GM19239 (cell line): Measurements from ENCODE around the gene EXOC4.

Experiments used
- DNase-seq: peaks from one replicate; pipeline ENCODE4 v3.0.0; 2011; ENCODE audit warnings: low spot score; ENCODE audit not compliant: insufficient read length
- FAIRE-seq: peaks from 2 replicates; lab custom pipeline; 2011; peaks lifted over from hg19 to GRCh38; lab: Jason Lieb, UNC

Gene EXOC4

DNA sequence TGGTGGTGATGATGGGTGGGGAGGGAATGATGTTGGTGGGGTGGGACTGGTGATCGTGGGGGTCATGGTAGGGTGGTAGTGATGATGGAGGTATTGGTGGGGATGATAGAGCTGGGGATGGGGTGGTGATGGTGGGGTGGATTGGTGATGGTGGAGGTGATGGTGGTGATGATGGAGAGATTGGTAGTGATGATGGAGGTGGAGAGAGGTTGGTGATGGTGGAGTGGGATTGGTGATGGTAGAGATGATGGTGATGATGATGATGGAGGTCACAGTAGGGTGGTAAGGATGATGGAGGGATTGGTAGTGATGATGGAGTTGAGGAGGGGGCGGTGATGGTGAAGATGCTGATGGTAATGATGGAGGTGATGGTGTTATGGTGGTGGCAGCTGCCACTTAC is 155.3 kb downstream of the EXOC4 start:
- FAIRE-seq = no peak
- no peak for DNase-seq

DNA sequence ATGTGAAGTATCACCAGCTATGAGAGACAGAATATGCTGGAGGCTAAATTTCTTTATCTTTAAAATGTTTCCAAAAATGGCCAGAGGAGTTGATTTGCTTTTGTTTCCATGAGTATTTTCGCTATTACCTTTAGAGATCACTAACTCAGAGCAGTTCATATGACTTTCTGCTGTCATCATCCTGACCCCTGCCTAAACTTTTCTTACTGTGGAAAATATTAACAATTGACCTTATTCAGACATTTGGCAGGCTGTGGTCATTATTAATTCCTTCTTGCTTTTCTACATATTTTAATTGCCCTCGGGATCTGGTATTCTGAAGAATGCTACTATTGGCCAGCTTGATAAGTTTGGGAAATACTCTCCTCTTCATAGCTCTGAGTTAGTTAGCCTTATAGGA is 156.5 kb downstream of the EXOC4 start:
- no peak for FAIRE-seq
- no peak for DNase-seq

DNA sequence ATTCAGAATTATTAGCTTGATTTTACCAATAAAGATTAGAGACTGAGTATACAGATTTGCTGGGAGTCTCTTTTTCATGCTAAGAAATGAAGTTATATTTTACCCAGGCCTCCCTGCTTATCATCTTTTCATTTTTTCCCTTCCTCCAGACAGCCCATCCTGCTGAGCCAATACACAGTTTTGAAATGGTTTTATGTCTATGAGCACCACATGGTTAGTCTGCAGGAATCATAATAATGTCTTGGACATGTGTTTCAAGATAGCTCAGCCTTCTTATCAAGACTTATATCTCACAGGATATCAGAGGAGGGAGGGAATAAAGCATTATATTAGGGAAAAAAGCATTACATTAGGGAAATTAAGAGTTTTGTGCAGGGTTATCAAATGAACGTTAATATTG is 157.1 kb downstream of the EXOC4 start:
- no peak for FAIRE-seq

DNA sequence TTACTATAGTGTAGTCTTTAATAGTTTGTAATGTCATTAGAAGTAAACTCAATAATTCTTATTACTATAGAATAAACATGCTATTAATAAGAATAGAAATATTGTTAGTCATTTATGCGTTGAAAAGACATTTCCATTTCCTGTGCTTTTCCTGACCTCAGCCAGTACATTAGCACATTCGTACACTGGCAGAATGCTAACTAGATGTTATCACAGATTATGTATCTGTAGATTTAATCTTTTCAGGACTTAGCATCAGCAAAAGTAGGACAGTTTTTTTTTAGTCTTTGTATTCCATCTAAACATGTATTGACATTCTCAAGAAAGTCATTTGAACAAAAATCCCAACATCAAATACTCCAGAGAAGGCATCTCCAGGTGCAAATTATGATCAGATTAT is 158.5 kb downstream of the EXOC4 start:
- no peak for FAIRE-seq
- DNase-seq = no peak

More for the DNA sequence above, 157.1 kb downstream of the EXOC4 start:
- no peak for DNase-seq

DNA sequence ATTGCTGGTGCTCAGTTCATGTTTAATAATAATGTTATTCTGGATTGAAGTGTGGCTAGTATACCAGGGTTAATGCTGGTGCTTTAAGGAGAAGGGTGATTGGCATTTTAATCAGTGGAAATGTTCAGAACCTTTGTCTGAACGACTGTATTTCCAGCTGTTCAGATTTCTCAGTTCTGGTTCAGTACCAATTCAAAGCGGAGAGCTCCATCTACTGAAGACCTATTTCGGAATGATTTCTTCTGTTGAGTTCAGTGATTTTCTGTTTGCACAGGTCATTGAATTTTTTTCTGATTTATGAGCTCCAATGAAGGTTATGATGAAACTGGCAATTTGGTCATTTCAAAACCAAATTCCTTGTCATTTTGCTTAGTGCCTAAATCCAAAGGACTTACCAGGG is 160.1 kb downstream of the EXOC4 start:
- no peak for FAIRE-seq
- no peak for DNase-seq

DNA sequence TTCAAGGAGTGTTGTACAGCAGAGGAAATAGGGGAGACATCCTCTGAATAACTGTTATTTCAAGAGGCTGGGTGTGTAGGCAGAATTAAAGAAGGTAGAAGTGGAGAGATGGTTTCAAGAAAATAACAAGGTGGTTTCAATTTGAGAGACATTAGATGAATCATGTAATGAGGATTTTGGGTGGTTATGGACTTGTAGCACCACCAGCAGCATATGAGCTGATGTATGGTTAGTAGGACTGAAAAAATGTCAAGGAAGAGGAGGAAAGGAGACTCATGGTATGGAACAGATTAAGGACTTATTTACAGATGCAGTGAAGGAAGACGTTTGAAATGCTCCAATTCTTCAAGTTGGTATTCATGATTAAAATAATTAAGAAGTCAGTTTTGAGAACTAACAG is 166.2 kb downstream of the EXOC4 start:
- DNase-seq (no peak), FAIRE-seq (no peak)

DNA sequence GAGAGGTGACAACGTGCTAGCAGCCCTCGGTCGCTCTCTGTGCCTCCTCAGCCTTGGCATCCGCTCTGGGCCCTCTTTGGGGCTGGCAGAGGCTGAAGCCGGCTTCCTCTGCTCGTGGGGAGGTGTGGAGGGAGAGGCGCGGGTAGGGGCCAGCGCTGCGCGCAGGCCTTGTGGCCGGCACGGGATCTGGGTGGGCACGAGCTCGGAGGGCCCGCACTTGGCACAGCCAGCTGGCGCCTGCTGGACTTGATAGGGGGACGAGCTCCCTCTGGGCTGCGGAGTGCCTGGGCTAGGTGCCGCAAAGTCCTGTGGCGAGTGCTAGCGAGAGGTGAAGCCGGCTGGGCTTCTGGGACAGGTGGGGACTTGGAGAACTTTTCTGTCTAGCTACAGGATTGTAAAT is 170.7 kb downstream of the EXOC4 start:
- no peak for FAIRE-seq
- no peak for DNase-seq

DNA sequence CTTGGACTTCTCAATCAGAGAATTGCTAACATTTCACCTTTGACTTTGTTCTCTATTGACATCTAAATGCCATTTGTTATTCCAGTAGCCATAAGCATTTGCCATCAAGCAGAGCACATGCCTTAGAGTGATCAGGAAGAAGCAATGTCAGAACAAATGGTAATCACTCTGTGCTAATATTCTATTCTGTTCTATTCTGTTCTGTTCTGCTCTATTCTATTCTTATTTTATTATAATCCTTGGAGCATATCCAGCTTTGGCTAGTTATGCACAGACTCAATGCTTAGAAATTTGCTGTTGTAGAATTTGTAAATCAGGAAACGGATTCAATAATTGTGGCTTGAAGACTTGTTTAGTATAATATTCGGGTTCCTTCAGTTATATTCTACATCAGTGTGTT is 175.4 kb downstream of the EXOC4 start:
- DNase-seq = no peak

DNA sequence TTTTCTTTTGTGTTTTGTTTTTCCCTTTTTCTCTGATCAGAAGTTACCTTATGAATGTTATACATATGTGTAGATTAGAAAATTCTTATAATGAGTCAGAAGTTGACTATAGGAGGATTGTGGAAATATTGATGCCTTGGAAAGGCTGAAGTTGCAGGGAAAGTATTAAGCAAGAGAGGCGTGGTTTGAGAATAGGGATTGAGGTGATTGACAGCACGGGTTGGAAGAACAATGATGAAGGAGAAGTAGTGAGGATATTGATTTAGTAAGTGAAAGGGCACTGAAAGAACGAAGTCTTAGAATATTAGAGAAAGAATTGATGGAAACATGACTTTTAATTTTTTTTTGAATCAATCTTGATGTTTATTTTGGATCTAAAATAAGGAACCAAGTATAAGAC is 176.0 kb downstream of the EXOC4 start:
- FAIRE-seq (no peak), DNase-seq (no peak)

More for the DNA sequence above, 175.4 kb downstream of the EXOC4 start:
- no peak for FAIRE-seq

DNA sequence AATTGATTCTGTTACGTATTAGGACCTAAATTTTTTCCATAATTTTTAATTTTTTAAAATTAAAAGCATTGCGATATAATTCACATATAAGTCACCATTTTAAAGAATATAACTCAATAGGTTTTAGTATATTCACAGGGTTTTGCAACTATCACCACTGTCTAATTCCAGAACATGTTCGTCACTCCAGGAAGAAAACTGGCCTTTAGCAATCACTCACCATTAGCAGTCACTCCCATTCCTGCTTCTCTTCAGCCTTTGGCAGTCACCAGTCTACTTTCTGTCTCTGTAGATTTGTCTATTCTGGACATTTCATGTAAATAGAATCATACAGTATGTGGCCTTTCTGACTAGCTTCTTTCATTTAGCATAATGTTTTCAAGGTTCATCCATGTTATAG is 176.5 kb downstream of the EXOC4 start:
- DNase-seq = no peak
- no peak for FAIRE-seq

DNA sequence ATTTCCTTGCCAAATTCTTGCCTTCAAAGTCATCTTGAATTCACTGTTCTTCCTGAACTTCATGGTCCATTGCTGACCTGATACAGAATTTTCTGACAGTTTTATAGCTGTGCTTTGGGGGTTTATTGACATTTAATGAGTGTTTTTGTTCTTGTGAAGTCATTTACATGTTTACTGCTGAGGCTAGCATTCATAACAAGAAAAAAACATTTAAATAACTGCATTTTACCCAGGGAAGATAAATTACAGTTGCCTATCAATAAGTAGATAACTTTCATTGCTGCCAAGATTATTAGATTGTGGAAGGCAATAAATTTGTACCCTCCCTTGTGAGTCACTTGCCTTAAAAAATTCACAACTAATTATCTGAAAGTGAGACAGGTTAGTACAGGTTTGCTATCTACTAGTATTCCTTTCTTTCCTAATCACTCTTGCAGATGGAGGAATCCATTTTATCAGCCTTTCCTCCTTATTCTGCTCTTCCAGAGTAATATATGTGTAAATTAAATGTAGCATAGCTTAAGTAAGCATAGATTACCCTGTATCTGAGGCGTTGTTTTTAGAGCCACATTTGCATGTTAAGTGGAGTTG is 178.4 kb downstream of the EXOC4 start:
- DNase-seq (no peak), FAIRE-seq (no peak)

DNA sequence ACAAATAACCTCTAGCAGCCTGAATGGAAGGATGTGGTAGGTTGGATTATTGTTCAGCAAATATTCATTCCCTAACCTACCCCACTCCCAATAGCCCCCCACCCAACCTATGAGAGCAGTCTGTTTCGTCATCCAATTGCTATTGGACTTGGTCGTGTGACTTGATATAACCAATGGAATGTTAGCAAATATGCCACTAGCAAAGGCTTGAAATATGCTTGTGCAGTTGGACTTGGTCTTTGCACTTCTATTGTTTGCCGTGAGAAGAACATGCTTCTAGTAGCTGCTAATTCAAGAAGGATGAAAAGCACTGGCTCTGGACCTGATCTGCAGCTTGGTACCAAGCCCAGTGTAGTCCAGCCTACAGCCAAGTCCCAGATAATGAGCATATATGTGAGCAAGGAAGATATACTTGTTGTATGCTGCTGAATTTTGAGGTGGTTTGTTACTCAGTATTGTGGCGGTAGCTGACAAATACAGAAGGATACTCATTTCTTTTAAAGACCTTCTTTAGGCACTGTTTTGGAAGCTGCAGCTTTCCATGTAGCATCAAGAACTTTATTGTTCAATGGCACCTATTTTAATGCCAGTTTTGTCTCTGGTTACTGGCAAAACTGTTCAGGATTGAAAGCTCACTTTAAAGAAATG is 180.4 kb downstream of the EXOC4 start:
- DNase-seq (no peak), FAIRE-seq (no peak)

DNA sequence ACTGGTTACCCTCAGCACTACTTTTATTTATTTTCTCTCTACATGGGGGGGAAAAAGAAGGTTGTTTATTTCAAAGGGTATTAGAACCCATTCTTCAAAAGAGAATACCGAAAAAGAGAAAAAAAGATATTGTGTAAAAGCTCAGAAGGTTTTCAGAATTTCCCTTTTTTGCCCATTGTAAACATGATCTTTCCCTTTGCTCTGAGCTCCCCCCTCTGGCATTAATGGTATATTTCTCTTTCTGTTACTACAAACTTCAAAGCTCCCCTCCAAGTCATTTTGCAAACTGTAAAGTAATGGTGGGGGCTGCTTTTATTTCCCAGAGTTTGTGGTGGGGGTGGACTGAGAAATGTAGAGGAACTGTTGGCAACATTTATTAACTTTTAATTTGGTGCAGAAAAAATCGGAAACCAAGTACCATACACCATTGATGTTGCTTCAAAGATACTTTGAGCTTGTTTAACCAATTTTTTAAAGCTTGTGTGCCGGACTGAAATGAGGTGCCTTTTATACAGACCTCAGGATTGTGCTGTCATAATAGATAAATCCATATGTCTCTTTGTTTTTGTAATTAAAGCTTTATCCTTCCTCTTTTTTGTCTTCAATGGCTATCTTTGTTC is 181.5 kb downstream of the EXOC4 start:
- DNase-seq (no peak), FAIRE-seq (no peak)

DNA sequence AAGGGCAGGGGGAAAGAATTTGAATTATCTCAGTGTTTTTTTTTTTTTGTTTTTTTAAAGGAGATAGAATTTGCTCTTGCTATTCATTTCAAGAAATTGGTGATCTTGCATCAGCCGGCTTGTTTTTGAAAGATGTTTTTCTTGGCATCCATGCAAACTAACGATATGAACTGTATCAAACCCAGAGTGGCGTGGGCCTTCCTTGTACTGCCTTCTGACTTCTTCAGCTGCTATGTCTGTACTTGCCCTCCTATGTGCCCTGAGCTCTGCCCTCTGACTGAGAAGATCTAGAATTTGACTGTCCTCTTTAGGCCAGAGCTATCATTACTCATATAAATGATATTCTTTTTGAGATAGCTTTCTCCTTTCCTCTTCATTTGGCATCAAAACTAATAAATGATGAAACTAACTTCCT is 183.1 kb downstream of the EXOC4 start:
- no peak for FAIRE-seq
- DNase-seq = no peak

DNA sequence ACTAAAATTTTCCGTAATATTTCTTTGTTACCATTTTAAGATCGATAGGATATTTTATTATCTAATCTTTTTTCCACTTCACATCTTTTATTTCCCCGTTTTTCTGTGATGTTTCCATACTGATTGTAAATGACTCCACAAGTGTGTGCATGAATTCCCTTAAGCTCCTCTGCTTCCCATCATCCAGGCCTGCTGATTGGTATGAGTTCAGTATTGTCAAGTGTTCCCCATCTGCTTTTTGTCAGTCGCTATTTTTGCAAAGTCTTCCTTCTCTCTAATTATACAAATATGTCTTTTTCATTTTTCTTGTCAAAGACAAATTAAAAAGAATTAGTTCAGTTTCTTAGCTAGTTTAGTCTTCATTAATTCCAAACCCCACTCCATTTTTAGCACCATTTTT is 184.7 kb downstream of the EXOC4 start:
- no peak for DNase-seq
- no peak for FAIRE-seq

DNA sequence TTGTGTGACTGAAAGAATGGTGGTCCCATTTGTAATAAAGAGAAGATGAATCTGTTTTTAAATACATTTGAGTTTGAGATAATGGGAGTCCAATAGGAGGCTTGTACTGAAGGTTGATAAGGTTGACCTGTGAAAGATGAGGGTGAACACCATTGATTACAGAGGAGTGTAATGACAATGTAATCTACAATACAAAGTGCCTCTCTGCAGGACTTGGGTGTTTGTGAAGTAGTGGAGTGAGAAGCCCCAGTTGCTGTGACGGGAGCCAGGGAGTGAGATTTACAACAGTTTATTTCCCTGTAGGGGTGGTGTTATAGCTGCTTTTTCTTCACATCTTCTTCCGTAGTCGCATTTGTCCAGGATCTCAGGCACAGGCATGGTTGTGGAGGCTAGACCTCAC is 189.9 kb downstream of the EXOC4 start:
- DNase-seq (no peak), FAIRE-seq (no peak)

DNA sequence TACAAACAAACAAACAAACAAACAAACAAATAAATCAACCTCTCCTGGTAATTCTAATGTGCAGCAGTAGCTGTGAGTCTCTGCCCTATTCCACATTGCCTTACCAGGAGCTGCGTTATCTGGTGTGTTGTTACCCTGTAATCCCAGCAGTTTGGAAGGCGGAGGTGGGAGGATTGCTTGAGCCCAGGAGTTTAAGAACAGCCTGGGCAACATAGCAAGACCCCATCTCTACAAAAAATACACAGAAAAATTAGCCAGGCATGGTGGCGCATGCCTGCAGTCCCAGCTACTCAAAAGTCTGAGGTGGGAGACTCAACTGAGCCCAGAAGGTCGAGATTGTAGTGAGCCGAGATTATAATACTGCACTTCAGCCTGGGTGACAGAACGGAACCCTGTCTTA is 192.7 kb downstream of the EXOC4 start:
- DNase-seq (no peak), FAIRE-seq (no peak)

DNA sequence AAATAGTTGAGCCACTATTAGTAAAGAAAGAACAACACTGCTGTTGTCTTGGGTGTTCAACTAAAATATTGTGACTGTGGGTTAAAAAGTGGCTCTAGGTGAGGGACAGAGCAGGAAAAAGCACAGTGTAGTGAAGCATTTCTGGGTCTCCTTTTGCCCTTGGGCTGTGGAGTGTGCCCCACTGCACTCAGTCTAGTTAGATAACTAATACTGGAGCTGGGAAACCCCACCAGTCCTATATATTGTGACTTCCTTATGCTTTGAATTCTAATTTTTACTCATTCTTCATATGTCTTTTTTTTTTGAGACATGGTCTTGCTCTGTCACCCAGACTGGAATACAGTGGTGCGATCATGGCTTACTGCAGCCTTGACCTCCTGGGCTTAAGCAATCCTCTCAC is 195.1 kb downstream of the EXOC4 start:
- no peak for FAIRE-seq
- DNase-seq = no peak

DNA sequence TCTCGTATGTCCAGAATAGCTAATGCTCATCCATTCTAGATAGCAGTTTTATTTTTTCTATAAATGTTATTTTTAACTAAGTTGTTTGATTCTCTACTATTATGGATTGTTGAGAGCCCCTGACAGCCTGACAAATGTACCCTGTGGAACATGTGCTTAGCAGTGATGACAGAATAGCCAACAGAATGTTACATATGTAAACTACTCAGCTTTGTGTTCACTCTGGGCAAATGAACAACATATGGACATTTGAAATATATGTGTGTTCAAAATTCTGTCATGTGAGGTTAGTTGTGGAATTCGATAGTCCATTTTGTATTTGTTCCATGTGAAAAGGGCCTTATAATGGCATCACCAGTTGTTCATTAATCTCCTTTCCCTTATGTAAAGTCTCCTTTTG is 199.7 kb downstream of the EXOC4 start:
- DNase-seq (no peak), FAIRE-seq (no peak)

DNA sequence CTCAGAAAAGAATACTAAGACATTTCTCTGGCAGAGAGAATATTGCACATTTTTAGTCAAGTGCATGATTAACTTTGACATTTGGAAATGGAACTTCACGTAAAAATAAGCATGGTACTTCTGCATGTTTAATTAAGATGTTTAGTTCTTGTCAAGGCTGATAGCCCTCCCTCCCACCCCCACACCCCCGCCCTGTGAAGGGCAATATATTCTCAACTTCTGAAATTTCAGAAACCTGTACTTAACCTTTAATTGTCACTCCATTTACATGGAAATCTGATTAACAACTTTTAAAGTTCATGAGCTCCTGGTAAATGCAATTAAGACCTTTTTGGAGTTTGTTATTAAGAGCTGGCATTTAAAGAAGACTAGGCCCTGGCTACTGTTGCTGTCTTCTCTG is 205.8 kb downstream of the EXOC4 start:
- no peak for FAIRE-seq
- DNase-seq = no peak

DNA sequence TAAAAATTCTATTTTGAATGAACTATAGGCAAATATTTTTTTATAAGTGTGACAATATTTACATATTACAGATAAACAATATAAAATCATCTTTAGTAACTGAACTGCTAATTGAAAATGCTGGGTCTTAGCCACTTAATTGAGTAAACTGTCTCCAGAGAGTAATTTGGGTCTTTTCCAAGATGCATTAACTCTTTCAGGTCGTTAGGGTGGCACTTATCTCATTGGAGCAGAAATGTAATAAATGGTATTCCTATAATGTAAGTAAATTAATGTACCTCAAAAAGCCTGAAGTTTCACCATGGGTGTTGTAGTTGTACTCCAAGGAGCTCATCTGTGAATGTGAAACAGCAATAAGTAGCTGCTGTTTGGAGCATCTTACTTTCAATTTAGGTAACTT is 208.5 kb downstream of the EXOC4 start:
- DNase-seq (no peak), FAIRE-seq (no peak)

DNA sequence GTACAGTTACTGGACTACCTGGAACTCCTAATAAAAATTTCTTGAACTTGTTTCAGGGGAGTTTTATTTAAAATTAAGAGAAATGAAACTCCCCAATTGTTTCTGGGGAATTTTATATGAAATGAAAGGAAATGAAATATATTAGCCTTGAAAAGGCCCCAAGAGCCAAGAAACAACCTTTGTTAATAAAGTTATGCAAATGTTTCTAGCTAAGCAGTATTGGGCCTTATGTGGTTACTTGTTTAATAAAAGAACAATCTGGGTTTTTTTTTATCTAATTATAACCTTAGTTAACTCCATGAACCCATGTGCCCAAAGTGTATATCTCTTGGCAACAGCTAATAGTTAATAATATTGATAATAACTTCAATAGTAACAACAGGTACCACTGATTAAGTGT is 222.8 kb downstream of the EXOC4 start:
- FAIRE-seq = no peak
- no peak for DNase-seq
